ENCODE results near the gene BMPR2. TPM values are rescaled to one million over a fixed set of nuclear protein-coding genes. Genes with fewer than 3 reads are reported as not detected.

BMPR2 gene
- total and polyA plus RNA-seq, 2 donors (not counting 1 experiment from before 2014, with no cell fraction given): 3.1 to 24.6 TPM

DNA sequence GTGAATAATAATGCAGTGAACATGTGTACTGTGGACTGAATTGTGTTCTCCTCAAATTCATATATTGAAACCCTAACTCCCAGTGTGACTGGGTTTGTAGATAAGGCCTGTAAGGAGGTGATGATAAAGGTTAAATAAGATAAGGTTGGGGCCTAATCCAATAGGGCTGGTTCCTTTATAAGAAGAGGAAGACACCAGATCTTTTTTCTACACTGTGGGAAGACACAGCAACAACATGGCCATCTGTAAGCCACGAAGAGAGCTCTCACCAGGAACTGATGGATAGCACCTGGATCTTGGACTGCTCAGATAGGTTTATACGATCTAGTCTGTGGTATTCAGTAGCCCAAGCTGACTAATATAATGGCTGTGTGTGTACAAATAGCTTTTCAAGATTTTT is 66.8 kb downstream of the BMPR2 start:
- Histone ChIP-seq H3K27me3 (replicated peaks in 1 of 4; ENCODE audit: control extremely low read depth in 1 of 4, control insufficient read depth in 3 of 4, insufficient read depth in 4 of 4, low read length in 3 of 4) (no peaks in the 10 kb centered on the region), H3K27ac (ENCODE audit: low read length in 2 of 2) (no peak overlapping the region), H3K4me1 (ENCODE audit: control insufficient read depth in 2 of 2, insufficient read depth in 2 of 2, low read length in 2 of 2) (no peaks in the 10 kb centered on the region), H3K36me3 (replicated peaks in 1 of 2; ENCODE audit: control extremely low read depth in 1 of 2, control insufficient read depth in 1 of 2, extremely low read depth in 1 of 2, insufficient read depth in 2 of 2, low read length in 1 of 2) (no peaks in the 10 kb centered on the region), H4K20me1 (ENCODE audit: control insufficient read depth, insufficient read depth, low read length, poor library complexity, severe bottlenecking) (no peaks in the 10 kb centered on the region), H3K9ac (ENCODE audit: low read length) (no peak overlapping the region), H3K4me2 (replicated peaks; ENCODE audit: low read depth, low read length, poor library complexity, severe bottlenecking) (no peak overlapping the region), H2AFZ (ENCODE audit: insufficient read depth, low read depth, low read length, poor library complexity, severe bottlenecking) (no peak overlapping the region), H3K79me2 (ENCODE audit: control insufficient read depth, insufficient read depth, low read length) (no peaks in the 10 kb centered on the region), H3K4me3 (ENCODE audit: control extremely low read depth in 1 of 5, extremely low read depth in 1 of 5, insufficient read depth in 1 of 5, low read depth in 2 of 5, low read length in 4 of 5) (no peak overlapping the region), H3K9me3 (ENCODE audit: control extremely low read depth in 1 of 3, control insufficient read depth in 2 of 3, insufficient read depth in 1 of 3, low read length in 2 of 3) (peaks cover 0 to 9% (median 0%) of the 10 kb centered on the region in 3 donors)
- TF ChIP-seq, protein P1, sequence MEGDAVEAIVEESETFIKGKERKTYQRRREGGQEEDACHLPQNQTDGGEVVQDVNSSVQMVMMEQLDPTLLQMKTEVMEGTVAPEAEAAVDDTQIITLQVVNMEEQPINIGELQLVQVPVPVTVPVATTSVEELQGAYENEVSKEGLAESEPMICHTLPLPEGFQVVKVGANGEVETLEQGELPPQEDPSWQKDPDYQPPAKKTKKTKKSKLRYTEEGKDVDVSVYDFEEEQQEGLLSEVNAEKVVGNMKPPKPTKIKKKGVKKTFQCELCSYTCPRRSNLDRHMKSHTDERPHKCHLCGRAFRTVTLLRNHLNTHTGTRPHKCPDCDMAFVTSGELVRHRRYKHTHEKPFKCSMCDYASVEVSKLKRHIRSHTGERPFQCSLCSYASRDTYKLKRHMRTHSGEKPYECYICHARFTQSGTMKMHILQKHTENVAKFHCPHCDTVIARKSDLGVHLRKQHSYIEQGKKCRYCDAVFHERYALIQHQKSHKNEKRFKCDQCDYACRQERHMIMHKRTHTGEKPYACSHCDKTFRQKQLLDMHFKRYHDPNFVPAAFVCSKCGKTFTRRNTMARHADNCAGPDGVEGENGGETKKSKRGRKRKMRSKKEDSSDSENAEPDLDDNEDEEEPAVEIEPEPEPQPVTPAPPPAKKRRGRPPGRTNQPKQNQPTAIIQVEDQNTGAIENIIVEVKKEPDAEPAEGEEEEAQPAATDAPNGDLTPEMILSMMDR (IDR thresholded peaks at IDR 0.05): no peak
- no peak for TF ChIP-seq EZH2 (IDR thresholded peaks at IDR 0.05; ENCODE audit: borderline replicate concordance, insufficient read depth, low read depth, low read length, poor library complexity, severe bottlenecking)
- WGBS (ENCODE audit: insufficient coverage): 100% methylated on average over 1 of the region's 2 CpGs
- ChIA-PET CTCF (no interaction called here), POLR2A (no interaction called here)
- intact Hi-C loops (cut with micrococcal nuclease): no loop called here
- ATAC-seq (ENCODE audit: low read depth) (no peak), DNase-seq (no peak)
- no peaks in the 10 kb centered on the region for H3K27me3 Mint-ChIP-seq
- no peak overlapping the region for H3K27ac Mint-ChIP-seq
- no peak overlapping the region for H3K4me3 Mint-ChIP-seq
- H3K9me3 Mint-ChIP-seq (ENCODE audit: insufficient read depth): no peaks in the 10 kb centered on the region
- H3K4me1 Mint-ChIP-seq: no peaks in the 10 kb centered on the region

DNA sequence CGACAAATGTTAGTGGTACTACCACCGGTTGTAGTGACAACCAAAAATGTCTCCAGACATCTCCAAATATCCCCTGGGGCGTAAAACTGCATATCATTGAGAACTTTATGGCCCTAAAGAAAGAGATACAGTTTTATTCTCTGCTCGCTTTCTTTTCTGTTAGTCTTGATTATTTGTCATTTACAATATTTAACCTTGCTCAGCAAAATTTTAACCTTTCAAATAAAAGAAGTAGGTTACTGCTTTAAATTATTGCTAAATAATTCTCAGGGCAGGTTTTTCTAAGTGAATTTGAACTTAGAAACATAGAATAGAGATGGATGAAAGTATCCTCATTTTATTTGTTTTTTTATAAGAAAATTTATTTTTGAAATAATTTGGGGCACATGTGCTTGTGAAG is 67.9 kb downstream of the BMPR2 start:
- no peaks in the 10 kb centered on the region for H3K36me3 ChIP-seq (replicated peaks in 1 of 2; ENCODE audit: control extremely low read depth in 1 of 2, control insufficient read depth in 1 of 2, extremely low read depth in 1 of 2, insufficient read depth in 2 of 2, low read length in 1 of 2)
- Mint-ChIP-seq H3K9me3 (ENCODE audit: insufficient read depth) (no peaks in the 10 kb centered on the region), H3K27ac (no peak overlapping the region), H3K4me3 (no peak overlapping the region), H3K27me3 (no peaks in the 10 kb centered on the region), H3K4me1 (no peaks in the 10 kb centered on the region)
- H3K27ac ChIP-seq (ENCODE audit: low read length in 2 of 2): no peak overlapping the region
- H3K4me3 ChIP-seq (ENCODE audit: control extremely low read depth in 1 of 5, extremely low read depth in 1 of 5, insufficient read depth in 1 of 5, low read depth in 2 of 5, low read length in 4 of 5): no peak overlapping the region
- no peak overlapping the region for H3K4me2 ChIP-seq (replicated peaks; ENCODE audit: low read depth, low read length, poor library complexity, severe bottlenecking)
- CTCF ChIA-PET: no interaction called here
- 80% methylated on average over 1 of the region's 4 CpGs for WGBS (ENCODE audit: insufficient coverage)
- TF ChIP-seq, protein P1 (IDR thresholded peaks at IDR 0.05): no peak
- no peak for TF ChIP-seq EZH2 (IDR thresholded peaks at IDR 0.05; ENCODE audit: borderline replicate concordance, insufficient read depth, low read depth, low read length, poor library complexity, severe bottlenecking)
- intact Hi-C loops (cut with micrococcal nuclease): no loop called here
- ATAC-seq (ENCODE audit: low read depth): no peak
- no peak overlapping the region for H2AFZ ChIP-seq (ENCODE audit: insufficient read depth, low read depth, low read length, poor library complexity, severe bottlenecking)
- no peaks in the 10 kb centered on the region for H3K4me1 ChIP-seq (ENCODE audit: control insufficient read depth in 2 of 2, insufficient read depth in 2 of 2, low read length in 2 of 2)
- H3K27me3 ChIP-seq (replicated peaks in 1 of 4; ENCODE audit: control extremely low read depth in 1 of 4, control insufficient read depth in 3 of 4, insufficient read depth in 4 of 4, low read length in 3 of 4): no peaks in the 10 kb centered on the region
- no peaks in the 10 kb centered on the region for H4K20me1 ChIP-seq (ENCODE audit: control insufficient read depth, insufficient read depth, low read length, poor library complexity, severe bottlenecking)
- H3K9ac ChIP-seq (ENCODE audit: low read length): no peak overlapping the region
- H3K9me3 ChIP-seq (ENCODE audit: control extremely low read depth in 1 of 3, control insufficient read depth in 2 of 3, insufficient read depth in 1 of 3, low read length in 2 of 3): peaks cover 0 to 9% (median 0%) of the 10 kb centered on the region in 3 donors
- no peak for DNase-seq
- peaks cover 2% of the 10 kb centered on the region for H3K79me2 ChIP-seq (ENCODE audit: control insufficient read depth, insufficient read depth, low read length)
- POLR2A ChIA-PET: no interaction called here
